Measurements from ENCODE around the gene BOC.

The BOC gene

DNA sequence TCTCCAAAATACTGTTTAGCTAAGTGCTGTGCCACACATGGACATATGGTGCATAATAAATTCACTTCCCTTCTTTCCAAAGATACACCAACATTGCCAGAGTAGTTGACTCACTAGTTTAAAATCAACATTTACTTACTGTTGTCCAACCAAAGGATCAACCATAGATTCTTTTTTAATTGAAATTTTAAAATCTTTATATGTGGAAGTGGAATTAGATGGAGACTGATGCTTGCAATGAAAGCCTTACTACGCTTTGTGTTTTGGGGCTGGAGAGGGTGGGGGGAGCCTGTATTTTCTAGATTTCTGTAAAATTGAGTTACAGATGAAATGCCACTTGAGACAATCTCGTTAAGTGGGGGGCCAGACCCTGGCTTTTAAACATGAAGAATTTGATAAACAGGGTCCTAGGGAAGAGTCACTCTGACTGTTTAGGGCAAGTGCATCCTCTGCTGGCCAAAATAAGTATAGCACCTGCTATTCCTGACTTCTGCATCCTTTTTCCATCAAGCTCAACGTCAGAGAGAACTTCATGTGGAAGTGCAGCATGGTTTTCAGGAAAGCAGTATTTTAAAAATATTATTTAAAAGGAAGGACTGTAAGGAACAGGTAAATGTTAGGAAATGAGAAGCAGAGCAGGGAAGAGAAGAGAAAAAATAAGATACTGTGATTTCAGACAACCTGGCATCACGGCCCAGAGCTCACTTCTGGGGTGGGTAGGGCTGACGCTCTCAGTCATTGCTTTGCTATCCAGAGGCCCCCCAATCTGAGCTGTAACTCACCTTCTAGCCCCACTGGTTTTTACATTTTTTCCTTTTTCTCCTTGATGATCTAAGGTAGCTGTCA lies 76.7 kb downstream of the BOC start:
- DNase-seq (ENCODE audit: low spot score), result no peak

DNA sequence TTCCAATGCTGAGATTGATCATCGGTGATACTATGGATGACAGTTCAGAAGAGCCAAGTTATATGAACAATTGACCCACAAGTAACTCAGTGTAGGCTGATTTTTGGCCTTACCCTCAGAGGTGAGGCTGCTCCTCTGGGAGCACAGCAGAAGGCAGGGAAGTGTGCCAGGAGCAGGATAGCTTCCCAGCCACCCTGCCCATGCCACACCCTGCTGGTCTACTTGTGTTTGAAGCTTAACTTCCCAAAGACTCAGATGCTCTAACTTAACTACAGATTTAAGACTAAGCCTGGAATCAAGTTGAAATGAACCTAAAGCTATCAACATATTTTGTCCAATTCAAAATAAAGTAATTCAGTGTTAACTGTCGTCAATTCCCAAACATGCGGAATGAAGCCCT lies 77.5 kb downstream of the BOC start:
- DNase-seq (ENCODE audit: low spot score), result no peak

DNA sequence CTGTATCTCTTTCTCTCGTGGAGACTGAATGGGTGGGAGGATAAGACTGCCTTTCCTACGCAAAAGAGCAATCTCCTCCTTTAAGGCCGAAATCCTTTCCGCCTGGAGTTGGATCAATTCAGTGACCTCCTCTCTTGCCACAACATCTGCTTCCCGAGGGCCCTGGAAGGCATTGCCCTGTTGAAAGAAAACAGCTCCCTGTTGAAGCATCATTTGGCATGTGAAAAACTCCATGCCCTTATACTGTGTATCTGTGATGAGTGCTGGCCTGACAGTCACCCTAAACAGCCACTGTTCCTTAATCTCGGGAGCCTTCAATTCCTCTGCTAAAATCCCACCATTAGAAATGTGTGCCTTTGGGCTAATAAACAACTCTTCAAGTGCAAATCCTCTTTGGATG lies 80.2 kb downstream of the BOC start:
- no peak for DNase-seq (ENCODE audit: low spot score)

DNA sequence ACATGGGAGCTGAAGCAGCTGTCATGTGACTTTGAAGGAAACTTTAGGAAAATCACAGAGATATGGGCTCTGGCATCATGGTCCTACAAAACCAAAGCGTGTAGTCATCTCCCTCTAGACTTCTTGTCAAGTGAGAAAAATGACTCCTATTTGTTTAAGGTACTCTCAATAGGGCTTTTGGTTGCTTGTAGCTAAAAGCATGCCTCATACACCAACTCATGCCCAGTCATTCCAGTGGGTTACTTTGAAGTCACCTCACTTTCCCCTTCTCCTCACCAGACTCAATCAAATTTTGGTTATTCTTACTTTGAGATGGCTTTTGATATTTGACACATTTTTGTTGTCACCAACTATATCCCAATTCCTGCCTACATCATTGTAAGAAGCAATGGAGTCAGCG lies 81.6 kb downstream of the BOC start:
- no peak for DNase-seq (ENCODE audit: low spot score)

DNA sequence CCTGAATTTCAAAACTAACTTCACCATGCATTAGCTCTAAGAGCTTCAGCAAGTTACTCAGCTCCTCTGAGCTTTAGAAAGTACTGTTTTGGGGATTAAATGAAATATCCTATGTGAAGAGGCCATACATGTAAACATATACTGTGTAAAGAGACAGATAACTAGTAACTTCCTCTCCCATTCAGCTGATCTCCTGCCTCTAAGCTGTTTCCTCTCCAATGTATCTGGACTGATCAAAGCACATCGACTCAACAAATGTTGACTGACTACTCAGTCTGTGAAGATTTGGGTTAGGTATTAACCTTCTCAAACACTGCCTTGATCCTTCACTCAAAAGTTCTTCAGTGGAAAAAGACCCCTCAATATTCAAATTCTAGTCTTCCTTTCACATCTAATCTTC lies 82.0 kb downstream of the BOC start:
- no peak for DNase-seq (ENCODE audit: low spot score)

DNA sequence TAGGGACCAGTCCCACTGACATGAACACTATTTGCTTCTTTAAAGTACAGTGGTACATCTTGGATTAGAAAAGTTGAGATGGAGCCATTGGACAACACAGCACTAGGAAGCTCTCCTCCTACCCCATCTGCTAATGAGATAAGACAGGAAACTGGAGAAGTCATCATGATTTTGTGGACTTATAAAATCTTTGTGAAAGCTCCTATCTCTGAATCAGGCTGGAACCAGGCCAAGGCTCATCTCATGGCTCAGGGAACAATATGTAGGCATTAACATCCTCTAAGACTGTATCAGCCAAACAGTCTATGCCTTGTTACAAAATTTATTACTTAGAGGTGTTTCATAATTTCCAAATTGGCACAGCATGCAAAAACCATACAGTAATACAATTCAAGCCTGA lies 84.1 kb downstream of the BOC start:
- DNase-seq (ENCODE audit: low spot score), result no peak

DNA sequence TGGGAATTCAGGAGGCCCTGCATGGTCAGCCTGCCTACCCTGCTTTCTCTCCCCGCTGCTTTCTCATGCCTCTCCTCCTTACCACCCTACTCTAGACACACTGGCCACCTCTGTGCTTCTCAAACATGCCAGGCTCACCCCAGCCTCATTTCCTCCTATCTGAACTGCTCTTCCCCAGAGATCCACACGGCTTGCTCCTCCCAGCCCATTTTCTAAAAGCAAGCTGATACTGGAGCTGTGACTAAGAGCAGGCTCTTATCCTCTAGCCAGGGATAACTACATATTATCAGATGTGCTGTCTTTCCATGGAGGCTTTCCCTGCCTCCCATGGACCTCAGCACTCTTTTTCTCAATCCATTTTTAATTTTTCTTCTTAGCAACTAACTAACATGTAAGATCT lies 85.9 kb downstream of the BOC start:
- DNase-seq (ENCODE audit: low spot score), result no peak

DNA sequence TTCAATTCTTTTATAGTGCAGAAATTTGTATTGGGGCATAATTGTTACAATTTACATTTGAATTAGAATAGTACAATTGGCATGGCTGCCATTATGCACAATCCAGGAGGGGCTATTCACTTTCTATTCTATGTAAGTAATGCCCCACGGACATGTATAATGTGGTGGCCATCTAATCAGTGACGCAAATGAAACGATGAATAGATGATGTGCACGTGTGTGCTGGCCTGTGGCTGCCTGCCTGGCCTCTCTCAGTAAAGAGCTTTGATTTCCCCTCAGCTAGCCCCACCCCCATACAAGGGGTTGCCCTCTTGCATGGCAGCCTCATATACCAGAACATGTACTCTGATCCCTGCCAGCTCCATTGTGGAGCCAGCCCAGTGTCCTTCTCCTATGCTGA lies 86.5 kb downstream of the BOC start:
- no peak for DNase-seq (ENCODE audit: low spot score)

DNA sequence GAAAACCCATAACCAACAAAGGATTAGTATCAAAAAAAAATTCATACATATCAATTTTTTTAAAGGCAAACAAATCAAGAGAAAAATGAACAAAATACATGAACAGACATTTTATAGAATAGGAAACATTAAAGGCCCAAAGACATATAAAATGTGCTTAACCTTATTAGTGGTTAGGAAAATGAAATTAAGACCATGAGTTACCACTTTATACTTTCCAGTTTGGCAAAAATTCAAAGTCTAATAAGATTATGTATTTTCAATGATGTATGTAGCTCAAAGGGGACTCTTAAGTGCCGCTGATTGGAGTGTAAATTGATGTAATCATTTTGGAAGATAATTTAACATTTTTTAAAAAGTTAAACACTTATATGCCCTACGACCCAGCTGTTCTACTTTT lies 89.2 kb downstream of the BOC start:
- no peak for DNase-seq (ENCODE audit: low spot score)

DNA sequence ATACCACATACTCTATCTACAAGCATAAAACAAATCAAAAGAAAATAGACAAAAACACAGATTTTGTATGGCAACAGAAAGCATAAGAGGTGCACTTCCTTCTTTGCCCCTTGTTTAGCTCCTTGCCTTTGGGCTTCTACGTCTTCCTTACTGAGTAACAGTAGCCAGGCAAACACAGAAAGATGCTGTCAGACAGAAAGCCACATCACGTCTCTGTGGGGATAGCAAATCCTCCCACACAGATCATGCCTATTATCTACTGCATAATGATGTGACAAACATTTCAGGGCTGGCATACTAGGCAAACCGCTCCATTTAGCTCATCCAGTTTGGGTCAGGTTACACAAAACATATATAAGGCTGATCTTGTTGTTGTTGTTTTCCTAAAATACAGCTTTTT lies 92.7 kb downstream of the BOC start:
- DNase-seq (ENCODE audit: low spot score), result no peak

DNA sequence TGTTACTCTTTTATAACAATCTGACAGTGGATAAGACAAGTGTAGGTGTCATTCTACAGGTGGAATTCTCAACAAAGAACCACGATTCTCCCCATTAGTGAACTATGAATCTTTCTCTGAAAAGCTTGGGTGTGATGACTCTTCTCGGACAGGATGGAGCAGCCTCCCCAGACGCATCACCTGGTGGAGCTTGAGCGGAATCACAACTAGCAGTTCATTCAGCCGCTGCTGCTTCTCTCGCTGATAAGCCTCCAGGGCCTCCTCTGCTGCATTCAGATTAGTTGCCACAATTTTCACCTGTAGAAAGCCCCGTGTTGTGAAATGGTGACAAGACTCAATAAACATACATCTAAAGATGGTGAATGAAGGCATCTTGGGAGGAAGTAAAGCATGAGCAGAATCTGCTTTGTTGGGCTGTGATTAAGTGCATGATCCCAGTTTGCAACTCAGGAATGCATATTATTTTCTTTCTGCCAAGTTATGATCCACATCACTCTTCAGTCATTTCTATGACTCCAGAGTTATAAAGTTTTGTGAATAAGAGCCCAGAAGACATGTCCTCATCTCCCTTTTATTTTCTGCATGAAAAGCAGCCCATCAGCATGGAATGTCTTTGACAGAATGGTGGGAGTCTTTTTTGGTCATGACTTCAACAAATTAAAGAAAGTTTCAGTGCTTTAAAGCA lies 93.6 kb downstream of the BOC start:
- DNase-seq (ENCODE audit: low spot score), result no peak

DNA sequence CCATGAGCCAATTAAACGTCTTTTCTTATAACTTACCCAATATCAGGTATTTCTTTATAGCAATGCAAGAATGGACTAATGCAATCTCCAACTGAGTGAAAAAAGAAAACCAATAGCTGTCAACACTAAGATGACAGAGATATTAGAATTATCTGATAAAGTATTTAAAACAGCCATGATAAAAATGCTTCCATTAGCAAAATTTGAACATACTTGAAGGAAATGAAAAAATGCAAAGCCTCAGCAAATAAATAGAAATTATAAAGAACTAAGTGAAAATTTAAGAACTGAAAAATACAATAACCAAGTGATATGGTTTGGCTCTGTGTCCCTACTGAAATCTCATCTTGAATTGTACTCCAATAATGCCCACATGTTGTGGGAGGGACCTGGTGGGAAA lies 99.6 kb downstream of the BOC start:
- DNase-seq (ENCODE audit: low spot score), result no peak

DNA sequence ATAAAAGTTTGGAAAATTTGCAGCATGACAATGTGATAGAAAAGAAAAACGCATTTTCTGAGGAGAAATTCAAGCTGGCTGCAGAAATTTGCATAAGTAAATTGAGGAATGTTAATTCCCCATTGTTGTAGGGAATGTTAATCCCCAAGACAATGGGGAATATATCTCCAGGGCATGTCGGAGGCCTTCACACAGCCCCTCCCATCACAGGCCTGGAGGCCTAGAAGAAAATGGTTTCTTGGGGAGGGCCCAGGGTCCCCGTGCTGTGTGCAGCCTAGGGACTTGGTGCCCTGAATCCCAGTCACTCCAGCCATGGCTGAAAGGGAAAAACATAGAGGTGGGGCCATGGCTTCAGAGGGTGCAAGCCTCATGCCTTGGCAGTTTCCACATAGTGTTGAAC lies 101.1 kb downstream of the BOC start:
- no peak for DNase-seq (ENCODE audit: low spot score)

DNA sequence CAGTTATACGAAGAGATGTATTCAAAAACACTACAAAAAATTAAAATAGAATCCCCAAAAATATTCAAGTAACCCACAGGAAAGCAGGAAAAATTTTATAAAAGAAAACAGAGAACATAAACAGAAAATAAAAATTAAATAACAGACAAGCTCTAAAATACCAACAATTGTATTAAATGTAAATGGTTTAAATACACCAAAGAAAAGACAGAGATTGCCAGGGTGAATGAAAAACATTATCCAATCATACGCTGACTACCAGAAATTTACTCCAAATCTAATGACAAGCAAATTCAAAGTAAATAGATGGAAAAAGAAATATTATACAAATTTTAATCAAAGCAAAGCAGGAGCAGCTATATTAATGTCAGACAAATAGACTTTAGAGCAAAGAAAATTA lies 103.6 kb downstream of the BOC start:
- no peak for DNase-seq (ENCODE audit: low spot score)

DNA sequence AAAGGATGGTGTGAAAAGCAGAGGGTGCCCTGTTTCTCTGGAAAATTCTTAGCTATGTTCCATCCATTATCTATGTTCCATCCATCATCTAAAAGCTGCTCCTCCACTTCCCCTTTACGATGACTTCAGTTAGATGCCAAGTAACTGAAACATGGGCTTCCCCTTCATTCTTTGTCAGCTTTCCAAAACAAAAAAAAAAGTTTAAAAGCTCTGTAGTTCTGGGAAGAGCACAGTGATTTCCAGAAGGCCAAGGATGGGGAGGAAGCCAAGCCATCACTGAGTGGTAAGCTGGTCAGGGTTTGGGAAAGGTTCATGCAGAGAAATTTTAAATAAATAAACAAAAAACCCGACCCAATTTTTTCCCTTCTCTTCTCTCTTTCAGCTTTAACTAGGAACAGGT lies 118.4 kb downstream of the BOC start:
- no peak for DNase-seq (ENCODE audit: low spot score)

DNA sequence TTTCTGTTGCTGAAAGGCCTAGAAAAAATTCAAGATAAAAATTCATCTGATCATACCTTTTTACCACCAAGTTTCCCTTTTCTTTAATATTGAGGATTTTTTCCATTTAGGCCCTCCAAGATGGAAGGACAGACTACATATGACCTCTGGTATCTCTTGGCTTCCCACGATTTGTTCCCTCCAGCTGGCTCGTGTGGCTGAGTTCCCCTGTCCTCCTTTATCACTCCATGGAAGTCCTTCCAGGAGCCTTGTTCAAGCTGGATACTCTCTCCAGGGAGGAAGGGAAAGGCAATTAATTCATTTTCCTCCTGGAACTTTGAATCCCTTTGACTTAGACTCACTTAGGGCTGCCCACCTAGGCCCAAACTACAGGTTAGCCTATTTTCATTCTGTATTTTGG lies 119.4 kb downstream of the BOC start:
- DNase-seq (ENCODE audit: low spot score), result no peak

DNA sequence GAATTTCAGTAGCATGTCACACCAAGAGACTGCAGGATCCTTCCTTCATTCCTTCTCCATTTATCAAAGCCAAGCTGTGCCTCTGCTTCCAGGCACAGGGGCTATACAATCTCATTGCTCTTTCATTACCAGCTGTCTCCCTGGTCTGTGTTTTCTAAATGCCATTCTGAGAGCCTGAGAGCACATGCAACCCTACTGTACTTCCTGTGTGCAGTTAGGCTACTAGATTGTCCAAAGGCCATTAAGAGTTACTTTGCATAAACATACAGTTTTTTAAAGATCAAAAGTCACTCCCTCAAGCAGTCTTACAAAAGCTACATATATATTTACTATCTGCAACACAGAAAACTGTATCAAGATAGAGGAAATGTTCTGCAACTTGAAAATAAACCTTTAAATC lies 119.8 kb downstream of the BOC start:
- no peak for DNase-seq (ENCODE audit: low spot score)
